ENCODE measurements around the gene P2RX5.

P2RX5 gene

GRCh38 chr17:3679531-3680126 is 16.3 kb downstream of the P2RX5 start:
- no peak for DNase-seq

GRCh38 chr17:3678821-3679530 is 17.0 kb downstream of the P2RX5 start:
- DNase-seq, result no peak

GRCh38 chr17:3678095-3678820 is 17.7 kb downstream of the P2RX5 start:
- no peak for DNase-seq

- DNase-seq, result no peak
Observed at GRCh38 chr17:3675886-3676285, 20.1 kb downstream of the P2RX5 start.

- no peak for DNase-seq
Observed at GRCh38 chr17:3672571-3672970, 23.4 kb downstream of the P2RX5 start.

- no peak for DNase-seq
Observed at GRCh38 chr17:3669548-3669947, 26.4 kb downstream of the P2RX5 start.

- no peak for DNase-seq
Observed at GRCh38 chr17:3669085-3669347, 26.9 kb downstream of the P2RX5 start.

- peak; percentile 83 to 97 for DNase-seq
Observed at GRCh38 chr17:3668279-3669084, 27.5 kb downstream of the P2RX5 start, which contains the start of the genes EMC6 and TAX1BP3. Gene EMC6, plus strand, starts transcription at chr17:3668812. Its CDS starts 335 bp downstream, at chr17:3669147. Gene TAX1BP3, minus strand, starts transcription at chr17:3668578. Its CDS starts 52 bp downstream, at chr17:3668526.

GRCh38 chr17:3667366-3668278 is 28.3 kb downstream of the P2RX5 start:
- DNase-seq, result peak in 1 of 2 experiments; percentile 67

- no peak for DNase-seq
Observed at GRCh38 chr17:3666516-3666915, 29.4 kb downstream of the P2RX5 start.

- no peak for DNase-seq
Observed at GRCh38 chr17:3665834-3666233, 30.1 kb downstream of the P2RX5 start.

GRCh38 chr17:3663102-3664011 is 32.6 kb downstream of the P2RX5 start:
- no peak for DNase-seq

- DNase-seq, result no peak
Observed at GRCh38 chr17:3660311-3660891, 35.6 kb downstream of the P2RX5 start.

- no peak for DNase-seq
Observed at GRCh38 chr17:3659541-3660111, 36.3 kb downstream of the P2RX5 start.

- DNase-seq, result no peak
Observed at GRCh38 chr17:3658784-3659449, 37.0 kb downstream of the P2RX5 start.

- no peak for DNase-seq
Observed at GRCh38 chr17:3657874-3658783, 37.8 kb downstream of the P2RX5 start.

GRCh38 chr17:3657588-3657869 is 38.4 kb downstream of the P2RX5 start:
- DNase-seq, result no peak

- no peak for DNase-seq
Observed at GRCh38 chr17:3656755-3657587, 39.0 kb downstream of the P2RX5 start.

All from NCI-H526 (cell line).